NCI-H2227 (cell line): ENCODE results near the gene AGR2.

Experiments used
- DNase-seq: peaks from one replicate; lab custom pipeline; 2025; ENCODE audit not compliant: unreplicated experiment; lab: John Stamatoyannopoulos, UW

The AGR2 gene

GRCh38 chr7:16742547-16742946, 62.3 kb downstream of the AGR2 start:
- DNase-seq, result no peak
